Activated CD4-positive, alpha-beta T cell treated with anti-CD3 and anti-CD28 coated beads, Interleukin-2, amount 50 U/mL, for 4 hours (primary cell): ENCODE measurements around the gene MFN2.

Source experiments
- DNase-seq, 2 experiments: peaks; one replicate each; pipeline ENCODE4 v3.0.0-alpha.2; 2020

The MFN2 gene

GRCh38 chr1:12052997-12053686 is 72.9 kb downstream of the MFN2 start:
- DNase-seq, result no peak

DNA sequence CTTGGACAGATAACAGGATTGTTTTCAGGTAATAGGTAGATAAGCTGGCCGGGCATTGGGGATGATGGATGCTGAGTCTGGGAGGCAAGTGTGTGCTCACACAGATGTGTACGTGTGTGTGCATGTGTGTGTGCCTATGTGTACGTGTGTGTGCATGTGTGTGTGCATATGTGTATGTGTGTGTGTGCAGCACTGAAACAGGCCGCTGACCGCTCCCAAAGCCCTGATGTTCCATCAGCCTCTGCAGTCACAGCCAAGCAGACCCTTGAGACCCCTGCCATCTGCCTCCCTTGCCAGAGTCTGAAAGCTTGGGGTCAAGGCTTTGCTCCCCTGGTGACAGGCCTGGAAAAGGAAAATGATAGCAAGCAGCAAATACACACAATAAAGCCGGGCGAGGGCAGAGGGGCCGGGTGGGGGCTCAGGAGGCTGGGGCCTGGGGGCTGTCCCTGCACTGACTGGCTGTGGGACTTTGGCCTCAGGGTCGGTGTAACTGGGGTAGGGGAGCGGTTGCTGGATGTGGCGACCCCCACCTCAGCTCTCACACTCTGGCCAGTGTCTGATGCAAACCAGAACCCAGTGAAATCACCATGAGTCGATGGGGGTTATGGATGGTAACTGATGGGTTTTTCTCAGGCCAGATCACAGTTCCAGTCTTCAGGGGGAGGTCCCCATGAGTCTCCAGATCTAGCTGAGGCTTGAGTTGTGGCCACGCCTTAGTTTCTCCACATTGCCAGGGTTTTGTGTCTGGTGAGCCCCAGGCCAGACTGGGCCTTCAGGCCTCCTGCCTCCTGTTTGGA is 73.7 kb downstream of the MFN2 start:
- DNase-seq, result no peak

GRCh38 chr1:12055259-12055658 is 75.0 kb downstream of the MFN2 start:
- DNase-seq, result no peak

DNA sequence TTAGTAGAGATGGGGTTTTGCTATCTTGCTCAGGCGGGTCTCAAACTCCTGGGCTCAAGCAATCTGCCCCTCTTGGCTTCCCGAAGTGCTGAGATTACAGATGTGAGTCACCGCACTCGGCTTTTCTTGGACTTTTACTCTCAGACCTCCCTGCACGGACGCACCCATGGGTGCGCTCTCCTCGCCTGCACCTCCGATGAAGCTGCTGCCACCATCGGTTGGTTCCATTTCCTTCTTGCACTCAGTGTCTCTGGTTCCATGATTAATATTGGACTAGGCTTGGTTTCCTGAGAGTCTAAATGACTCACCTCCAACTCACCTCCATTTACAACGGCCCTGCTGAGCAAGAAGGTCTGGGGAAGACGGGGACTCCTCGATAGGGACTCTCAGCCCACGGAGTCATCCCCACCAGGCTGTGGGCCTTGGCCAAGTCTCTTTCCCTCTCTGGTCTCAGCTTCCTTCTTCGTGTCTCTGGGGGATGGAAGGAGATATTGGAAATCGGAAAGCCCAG is 76.1 kb downstream of the MFN2 start:
- no peak for DNase-seq

- DNase-seq, result no peak
Observed at GRCh38 chr1:12057382-12057781, 77.1 kb downstream of the MFN2 start.

DNA sequence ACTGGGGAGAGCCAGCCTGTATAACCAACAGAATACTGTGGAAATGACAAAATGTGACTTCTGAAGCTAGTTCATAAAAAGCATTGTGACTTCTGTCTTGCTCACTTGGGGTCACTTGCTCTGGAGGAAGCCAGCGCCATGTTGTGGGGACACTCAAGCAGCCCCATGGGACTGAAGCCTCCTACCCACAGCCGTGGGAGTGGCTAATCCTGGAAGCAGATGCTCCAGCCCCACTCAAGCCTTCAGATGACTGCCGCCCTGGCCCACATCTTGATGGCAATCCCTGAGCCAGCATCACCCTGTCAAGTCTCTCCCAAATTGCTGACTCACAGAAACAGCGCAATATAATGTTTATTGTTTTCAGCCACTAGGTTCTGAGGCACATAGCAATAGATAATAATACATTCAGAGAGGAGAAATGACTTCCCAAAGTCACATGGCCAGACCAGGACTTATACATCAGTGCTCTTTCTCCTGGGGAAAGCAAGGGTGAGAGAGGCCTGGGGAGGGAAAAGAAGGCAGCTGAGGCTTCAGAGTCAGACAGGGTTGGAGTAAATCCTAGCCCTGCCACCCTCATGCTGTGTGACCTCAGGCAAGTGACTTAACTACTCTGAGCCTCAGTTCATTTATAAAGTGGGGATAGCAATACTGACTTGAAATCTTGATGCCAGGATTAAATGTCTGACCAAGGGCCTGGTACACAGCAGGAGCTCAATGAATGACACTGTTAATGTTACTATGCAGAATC is 77.9 kb downstream of the MFN2 start:
- no peak for DNase-seq

GRCh38 chr1:12059226-12059625 is 79.0 kb downstream of the MFN2 start:
- no peak for DNase-seq

DNA sequence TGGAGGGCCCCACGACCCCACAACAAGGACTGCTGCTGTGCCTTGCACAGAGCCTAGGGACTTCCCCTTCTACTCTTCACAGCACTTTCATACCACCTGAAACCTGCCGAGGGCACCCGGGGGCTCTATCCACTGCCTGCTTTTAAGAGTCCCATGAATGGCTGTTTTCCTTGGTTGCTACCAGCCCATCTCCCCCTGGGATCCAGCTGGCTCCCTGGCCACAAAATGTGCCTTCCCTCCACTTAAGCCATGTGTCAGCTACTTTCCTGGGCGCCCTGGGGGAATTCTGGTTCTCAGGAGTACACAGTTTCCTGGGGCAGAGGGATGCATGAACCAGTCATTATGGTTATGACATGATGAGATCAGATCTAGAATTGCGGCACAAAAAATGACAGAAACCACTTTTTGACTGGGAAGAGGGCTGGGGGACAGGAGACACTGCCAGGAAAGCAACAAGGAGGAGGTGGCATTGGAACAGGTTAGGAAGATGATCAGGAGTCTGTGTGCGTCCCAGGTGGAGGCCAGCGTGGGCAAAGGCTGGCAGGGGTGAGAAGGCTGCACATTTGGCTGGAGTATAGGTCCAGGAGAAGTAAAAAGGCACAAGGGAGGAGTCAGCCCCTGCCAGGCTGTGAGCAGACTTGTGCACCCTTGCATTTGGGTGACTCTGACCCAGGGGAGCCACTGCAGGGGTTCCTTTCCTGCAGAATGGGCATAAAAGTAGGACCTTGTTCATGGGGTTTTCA is 79.6 kb downstream of the MFN2 start:
- DNase-seq, result no peak

DNA sequence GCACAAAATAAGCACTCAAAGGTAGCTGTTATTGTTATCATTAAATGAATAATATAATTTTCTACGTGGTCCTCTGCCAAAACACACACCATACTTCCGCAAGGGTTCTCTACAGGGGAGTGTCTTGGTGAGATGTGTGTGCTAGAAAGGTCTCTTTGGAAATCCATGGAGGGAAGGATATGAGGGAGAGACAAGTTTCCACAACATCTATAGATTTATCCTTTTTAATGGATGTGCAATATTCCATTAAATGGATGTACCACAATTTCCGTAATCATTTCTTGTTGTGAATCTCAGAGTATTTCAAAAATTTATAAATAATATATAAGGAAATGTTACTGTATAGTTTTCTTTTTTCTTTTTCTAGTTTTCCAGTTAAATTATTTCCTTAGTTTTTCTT is 80.3 kb downstream of the MFN2 start:
- DNase-seq, result no peak
